IPS-18c (cell line): ENCODE data around the gene SPRING1.
"Not testable (repeated sequence)": the region's sequence is repeated elsewhere in the genome, so short reads cannot be mapped to it uniquely, and the experiment has no call there.

Experiments used
- H3K4me3 ChIP-seq: 2 replicates; pipeline ENCODE4 v1.7.0; 2013; ENCODE audit warnings: low read depth, mild to moderate bottlenecking, low read length, moderate library complexity; ENCODE audit not compliant: insufficient read depth
- H3K9me3 ChIP-seq: one replicate; pipeline ENCODE4 v1.6.1; 2013; ENCODE audit warnings: mild to moderate bottlenecking, low read length, moderate library complexity; ENCODE audit not compliant: control insufficient read depth, insufficient read depth

The SPRING1 gene

GRCh38 chr12:116750298-116750697 lies 12.4 kb upstream of the SPRING1 start:
- H3K4me3 ChIP-seq: no peak overlapping the region
- H3K9me3 ChIP-seq: no peaks in the 10 kb centered on the region

DNA sequence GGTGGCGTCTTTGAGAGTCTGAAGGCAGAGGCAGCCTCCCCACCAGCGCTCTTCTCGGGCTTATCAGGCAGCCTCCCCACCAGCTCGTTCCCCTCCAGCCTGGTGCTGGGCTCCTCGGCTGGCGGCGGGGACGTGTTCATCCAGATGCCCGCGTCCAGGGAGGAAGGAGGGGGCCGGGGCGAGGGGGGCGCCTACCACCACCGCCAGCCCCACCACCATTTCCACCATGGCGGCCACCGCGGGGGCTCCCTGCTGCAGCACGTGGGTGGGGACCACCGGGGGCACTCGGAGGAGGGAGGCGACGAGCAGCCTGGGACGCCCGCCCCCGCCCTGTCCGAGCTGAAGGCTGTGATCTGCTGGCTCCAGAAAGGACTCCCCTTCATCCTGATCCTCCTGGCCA lies 12.0 kb upstream of the SPRING1 start:
- Histone ChIP-seq H3K9me3 (no peaks in the 10 kb centered on the region), H3K4me3 (no peak overlapping the region)

DNA sequence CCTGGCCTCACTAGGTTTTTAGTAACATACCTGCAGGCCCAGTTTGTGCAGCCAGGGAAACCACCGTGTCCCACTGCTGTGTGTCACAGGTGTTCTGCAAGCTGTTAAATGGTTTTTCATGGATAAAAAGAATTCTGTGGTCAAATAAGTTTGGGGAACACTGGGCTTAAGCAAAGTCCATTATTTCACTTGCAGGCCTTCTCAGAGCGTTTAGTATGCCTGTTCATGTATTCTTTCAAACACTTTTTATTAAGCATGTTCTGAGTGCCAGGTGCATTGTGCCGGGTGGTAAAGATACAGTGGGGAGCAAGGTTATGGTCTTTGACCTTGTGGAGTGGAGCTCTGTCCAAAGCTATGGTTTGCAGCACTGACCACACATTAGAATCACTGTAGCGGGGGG lies 7.7 kb upstream of the SPRING1 start:
- Histone ChIP-seq H3K4me3 (no peak overlapping the region), H3K9me3 (peaks cover 3% of the 10 kb centered on the region)

DNA sequence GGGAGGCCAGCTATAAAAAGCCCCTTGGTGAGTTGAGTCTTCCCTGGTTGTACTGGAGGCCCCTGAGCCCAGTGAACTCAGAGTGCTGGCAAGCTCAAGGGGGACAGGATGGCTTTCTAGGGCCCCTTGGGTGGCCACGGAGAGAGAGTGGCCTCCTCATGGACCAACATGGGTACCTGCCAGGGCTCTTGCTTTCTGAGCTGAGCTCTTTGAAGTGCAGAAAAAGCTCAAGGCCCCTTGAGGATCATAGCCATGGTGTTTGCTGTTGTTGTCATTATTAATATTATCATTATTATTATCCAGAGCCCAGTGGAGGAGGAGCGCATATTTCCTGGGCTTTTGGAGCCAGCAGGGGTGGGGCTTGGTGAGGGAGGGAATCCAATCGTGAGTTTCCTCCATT lies 6.9 kb upstream of the SPRING1 start:
- Histone ChIP-seq H3K4me3 (no peak overlapping the region), H3K9me3 (peaks cover 3% of the 10 kb centered on the region)

- not testable (repeated sequence) for H3K9me3 ChIP-seq, H3K4me3 ChIP-seq
Measured at GRCh38 chr12:116742787-116743186, 4.9 kb upstream of the SPRING1 start.

DNA sequence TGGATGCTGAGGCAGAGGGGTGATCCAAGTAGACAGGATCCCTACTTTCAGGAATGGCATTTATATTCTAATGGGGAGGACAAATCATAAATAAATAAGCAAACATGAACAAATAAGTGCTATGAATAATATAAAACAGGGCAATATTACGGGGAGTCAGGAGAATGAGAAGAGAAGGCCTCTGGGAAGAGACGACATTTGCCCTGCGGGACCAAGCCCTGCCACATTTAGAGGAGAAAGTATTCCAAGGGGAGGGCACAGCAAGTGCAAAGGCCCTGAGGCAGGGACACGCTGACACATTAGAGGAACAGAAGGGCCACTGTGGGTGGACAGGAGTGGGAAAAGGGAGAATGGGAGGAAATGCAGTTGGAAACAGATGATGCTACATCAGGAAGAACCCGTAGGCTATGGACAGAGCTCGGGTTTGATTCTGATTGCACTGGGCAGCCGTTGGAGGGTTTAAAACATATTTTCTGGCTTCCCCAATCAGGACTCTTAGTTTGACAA lies 1.6 kb upstream of the SPRING1 start:
- Histone ChIP-seq H3K9me3 (peaks cover 3% of the 10 kb centered on the region), H3K4me3 (no peak overlapping the region)

DNA sequence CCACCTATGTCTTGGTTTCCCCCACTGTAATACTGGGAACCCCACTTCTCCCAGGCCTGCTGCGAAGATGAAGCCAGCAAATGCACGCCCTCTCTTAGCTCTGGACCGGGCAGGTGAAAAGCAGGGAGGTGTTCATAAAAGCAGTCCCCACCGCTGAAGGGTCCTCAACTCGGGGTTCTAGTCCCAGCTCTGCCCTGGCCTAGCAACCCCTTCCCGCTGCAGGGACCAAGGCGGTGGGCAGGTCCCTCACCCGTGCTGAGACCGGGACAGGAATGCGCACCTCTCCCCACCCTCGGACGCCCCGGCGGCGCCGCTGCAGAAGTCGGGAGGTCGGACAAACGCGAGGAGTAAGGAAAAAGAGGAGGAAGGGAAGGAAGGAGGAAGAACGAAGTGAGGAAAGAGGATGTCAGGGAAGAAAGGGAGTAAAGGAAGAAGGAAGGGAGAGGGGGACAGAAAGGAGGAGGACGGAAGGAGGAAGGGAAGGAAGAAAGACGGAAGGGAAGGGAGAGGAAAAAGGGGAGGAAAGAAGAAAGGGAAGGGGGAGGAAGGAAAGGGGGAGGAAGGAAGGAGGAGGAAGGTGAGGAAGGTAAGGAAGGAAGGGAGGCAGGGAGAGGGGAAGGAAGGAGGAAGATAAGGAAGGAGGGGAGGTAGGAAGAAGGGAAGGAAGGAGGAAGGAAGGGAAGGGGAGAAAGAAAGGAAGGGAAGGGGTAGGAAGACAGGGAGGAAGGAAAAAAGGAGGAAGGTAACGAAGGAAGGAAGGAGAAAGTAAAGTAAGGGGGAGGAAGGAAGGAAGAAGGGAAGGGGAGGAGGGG lies 701 bp downstream of the SPRING1 start:
- H3K9me3 ChIP-seq: peaks cover 3% of the 10 kb centered on the region
- peak overlapping the region; percentile 88 for H3K4me3 ChIP-seq

GRCh38 chr12:116735951-116736599 lies 1.8 kb downstream of the SPRING1 start:
- Histone ChIP-seq H3K4me3 (peak overlapping the region; percentile 88; the same call in 1 of the 2 replicates), H3K9me3 (no peaks in the 10 kb centered on the region)

- H3K9me3 ChIP-seq: no peaks in the 10 kb centered on the region
Measured at GRCh38 chr12:116735084-116735483, 2.8 kb downstream of the SPRING1 start.

GRCh38 chr12:116734156-116734768 lies 3.6 kb downstream of the SPRING1 start:
- Histone ChIP-seq H3K4me3 (no peak overlapping the region), H3K9me3 (no peaks in the 10 kb centered on the region)

More at GRCh38 chr12:116735084-116735483, 2.8 kb downstream of the SPRING1 start:
- no peak overlapping the region for H3K4me3 ChIP-seq

- H3K9me3 ChIP-seq: no peaks in the 10 kb centered on the region
Measured at GRCh38 chr12:116731801-116732200, 6.1 kb downstream of the SPRING1 start.

GRCh38 chr12:116727891-116728290 lies 10.0 kb downstream of the SPRING1 start:
- no peaks in the 10 kb centered on the region for H3K9me3 ChIP-seq
- H3K4me3 ChIP-seq: no peak overlapping the region

More at GRCh38 chr12:116731801-116732200, 6.1 kb downstream of the SPRING1 start:
- H3K4me3 ChIP-seq: no peak overlapping the region

DNA sequence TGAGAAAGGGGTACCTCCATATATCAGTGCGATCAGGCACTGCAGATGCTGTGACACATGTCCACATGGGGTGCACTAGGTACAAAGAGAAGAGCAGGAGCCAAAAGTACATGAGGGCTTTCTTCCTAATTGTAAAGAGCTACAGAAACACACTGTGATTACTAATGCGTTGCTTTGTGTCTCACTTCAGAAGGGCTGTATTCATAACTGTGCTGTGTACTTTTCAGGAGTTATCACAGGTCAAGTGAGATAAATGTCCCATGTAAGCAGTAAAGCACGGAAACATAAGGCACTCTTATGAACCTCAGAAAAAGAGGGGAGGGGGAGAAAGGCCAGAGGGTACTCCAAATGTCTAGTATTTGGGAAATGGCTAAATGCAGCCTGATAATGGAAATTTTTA lies 10.6 kb downstream of the SPRING1 start:
- Histone ChIP-seq H3K4me3 (no peak overlapping the region), H3K9me3 (no peaks in the 10 kb centered on the region)

- H3K9me3 ChIP-seq: no peaks in the 10 kb centered on the region
- no peak overlapping the region for H3K4me3 ChIP-seq
Measured at GRCh38 chr12:116726694-116727093, 11.2 kb downstream of the SPRING1 start.

GRCh38 chr12:116722245-116722644 lies 15.6 kb downstream of the SPRING1 start:
- Histone ChIP-seq H3K4me3 (no peak overlapping the region), H3K9me3 (no peaks in the 10 kb centered on the region)

DNA sequence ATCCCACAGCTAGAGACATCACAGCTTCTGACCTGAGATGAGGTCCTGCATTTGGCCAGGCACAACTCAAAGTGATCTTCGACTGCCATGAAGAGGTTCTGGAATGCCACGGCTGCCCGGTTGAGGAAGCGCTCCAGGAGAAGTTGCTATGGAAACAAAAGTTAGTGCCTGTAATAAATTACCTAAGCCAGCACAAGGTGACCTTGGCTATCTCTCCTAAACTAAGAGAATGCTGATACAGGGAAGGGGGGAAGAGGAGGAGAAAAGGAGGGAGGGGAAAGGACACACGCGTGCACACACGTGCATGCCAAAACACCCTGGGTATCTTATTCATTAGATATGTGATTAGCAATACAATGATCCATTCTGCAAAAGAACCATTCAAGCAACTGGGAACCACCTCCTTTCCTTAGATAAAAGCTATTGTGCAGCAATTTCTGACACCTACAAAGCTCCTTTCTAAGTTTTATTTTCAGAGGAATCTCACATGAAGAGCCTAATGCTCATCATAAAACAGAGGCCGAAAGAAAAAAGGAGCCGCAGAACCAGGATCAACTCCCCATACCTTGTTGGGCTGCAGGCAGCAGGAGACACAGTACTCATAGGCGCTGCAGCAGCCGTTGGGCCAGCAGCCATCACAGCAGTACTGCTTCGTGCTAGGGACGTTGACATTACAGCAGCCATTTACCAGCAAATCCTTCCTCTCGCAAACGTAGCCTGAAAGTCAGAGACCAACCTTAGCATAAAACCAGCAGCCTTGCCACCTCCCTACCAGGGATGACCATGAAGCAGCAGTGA lies 17.9 kb downstream of the SPRING1 start:
- H3K4me3 ChIP-seq: no peak overlapping the region
- no peaks in the 10 kb centered on the region for H3K9me3 ChIP-seq
